ENCODE measurements around the gene THAP4. TPM values are rescaled to one million over a fixed set of nuclear protein-coding genes. Genes with fewer than 3 reads are reported as not detected.
A peak's percentile ranks its signal among the peaks of the same experiment; 100 is the strongest.

Gene THAP4
- total RNA-seq, 1 donor from 2014 or later = 43.3 TPM

- no peak for DNase-seq (ENCODE audit: low read depth)
- H3K4me3 ChIP-seq (ENCODE audit: low read depth, low read length) = peak overlapping the region; percentile 31
- TF ChIP-seq CTCF (IDR thresholded peaks at IDR 0.05; ENCODE audit: insufficient read depth, low read length, poor library complexity, severe bottlenecking) = no peak
- peaks cover 12% of the 10 kb centered on the region for H3K27me3 ChIP-seq (ENCODE audit: control insufficient read depth, insufficient read depth, low read length)
- H3K36me3 ChIP-seq (ENCODE audit: control insufficient read depth, insufficient read depth, low read length) = no peaks in the 10 kb centered on the region
These were observed 96.0 kb downstream of the THAP4 start for GRCh38 chr2:241540771-241541561.

GRCh38 chr2:241540401-241540770 is 96.6 kb downstream of the THAP4 start:
- Histone ChIP-seq H3K36me3 (ENCODE audit: control insufficient read depth, insufficient read depth, low read length) (no peaks in the 10 kb centered on the region), H3K27me3 (ENCODE audit: control insufficient read depth, insufficient read depth, low read length) (peaks cover 12% of the 10 kb centered on the region), H3K4me3 (ENCODE audit: low read depth, low read length) (no peak overlapping the region)
- no peak for DNase-seq (ENCODE audit: low read depth)
- no peak for TF ChIP-seq CTCF (IDR thresholded peaks at IDR 0.05; ENCODE audit: insufficient read depth, low read length, poor library complexity, severe bottlenecking)

- no peak overlapping the region for H3K4me3 ChIP-seq (ENCODE audit: low read depth, low read length)
- no peak for TF ChIP-seq CTCF (IDR thresholded peaks at IDR 0.05; ENCODE audit: insufficient read depth, low read length, poor library complexity, severe bottlenecking)
- H3K36me3 ChIP-seq (ENCODE audit: control insufficient read depth, insufficient read depth, low read length) = no peaks in the 10 kb centered on the region
- H3K27me3 ChIP-seq (ENCODE audit: control insufficient read depth, insufficient read depth, low read length) = peaks cover 12% of the 10 kb centered on the region
- no peak for DNase-seq (ENCODE audit: low read depth)
These were observed 97.2 kb downstream of the THAP4 start for GRCh38 chr2:241539616-241540374.

DNA sequence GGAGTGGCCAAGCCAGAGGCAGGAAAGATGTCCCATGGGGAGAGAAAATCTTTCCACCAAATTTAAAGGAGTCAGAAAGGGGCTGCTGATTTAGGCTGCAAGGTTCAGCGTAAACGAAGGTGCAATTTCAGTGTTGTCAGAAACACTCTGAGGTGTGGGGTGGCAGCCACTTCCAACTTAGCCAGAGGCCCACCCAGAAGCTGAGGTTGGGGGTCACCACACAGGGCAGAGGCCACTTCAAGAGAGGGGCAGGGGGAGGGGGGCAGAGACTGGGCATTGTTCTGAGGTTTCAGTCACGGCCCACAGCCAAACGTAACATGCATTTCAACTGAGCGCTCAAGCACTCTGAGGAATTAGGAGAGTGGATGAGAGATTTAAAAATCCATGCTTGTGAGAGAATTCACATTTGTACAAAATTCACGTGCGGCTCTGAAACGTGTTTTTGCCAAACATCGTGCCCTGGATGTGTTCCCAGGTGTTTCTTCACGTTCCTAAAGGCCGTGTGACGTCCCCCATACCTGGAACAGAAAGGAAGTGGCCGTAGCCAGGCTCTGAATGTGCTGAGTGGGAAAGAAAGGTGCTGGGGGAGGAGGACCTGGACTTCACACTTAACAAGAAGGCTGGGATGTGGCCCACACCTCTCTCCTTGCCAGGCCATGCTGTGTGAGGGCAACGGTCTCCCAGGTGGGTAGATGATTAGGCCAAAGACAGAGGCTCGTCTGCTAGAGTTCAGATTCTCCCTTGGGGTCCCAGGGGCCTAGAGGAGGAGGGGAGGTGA is 97.9 kb downstream of the THAP4 start:
- H3K27me3 ChIP-seq (ENCODE audit: control insufficient read depth, insufficient read depth, low read length) = peaks cover 12% of the 10 kb centered on the region
- H3K36me3 ChIP-seq (ENCODE audit: control insufficient read depth, insufficient read depth, low read length) = no peaks in the 10 kb centered on the region
- no peak for DNase-seq (ENCODE audit: low read depth)
- TF ChIP-seq CTCF (IDR thresholded peaks at IDR 0.05; ENCODE audit: insufficient read depth, low read length, poor library complexity, severe bottlenecking) = no peak
- no peak overlapping the region for H3K4me3 ChIP-seq (ENCODE audit: low read depth, low read length)

GRCh38 chr2:241535871-241536655 is 100.9 kb downstream of the THAP4 start:
- no peak for DNase-seq (ENCODE audit: low read depth)
- peaks cover 3% of the 10 kb centered on the region for H3K27me3 ChIP-seq (ENCODE audit: control insufficient read depth, insufficient read depth, low read length)
- TF ChIP-seq CTCF (IDR thresholded peaks at IDR 0.05; ENCODE audit: insufficient read depth, low read length, poor library complexity, severe bottlenecking) = no peak
- no peak overlapping the region for H3K4me3 ChIP-seq (ENCODE audit: low read depth, low read length)
- H3K36me3 ChIP-seq (ENCODE audit: control insufficient read depth, insufficient read depth, low read length) = no peaks in the 10 kb centered on the region

Measured in kidney epithelial cell (primary cell).